Measurements from ENCODE around the gene ST8SIA2.

DNA sequence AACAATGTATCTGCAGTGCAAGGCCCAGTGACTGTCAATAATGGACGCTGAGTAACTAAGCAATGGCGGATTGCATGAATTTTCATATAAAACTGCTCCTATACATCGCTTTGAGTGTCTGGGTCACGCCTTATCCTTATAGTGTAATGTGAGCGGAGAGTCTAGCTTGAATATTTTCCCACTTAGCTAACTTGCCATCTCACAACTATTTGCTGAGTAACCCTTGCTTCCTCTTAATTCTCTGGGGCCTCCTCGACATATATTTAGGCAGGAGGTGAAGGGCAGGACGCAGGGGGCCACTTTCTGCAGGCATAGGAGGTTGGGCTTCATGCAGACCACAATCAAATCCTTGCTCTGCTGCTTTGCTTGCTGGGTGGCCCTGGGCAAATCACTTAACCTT lies 24.0 kb downstream of the ST8SIA2 start:
- TF ChIP-seq, protein P1, sequence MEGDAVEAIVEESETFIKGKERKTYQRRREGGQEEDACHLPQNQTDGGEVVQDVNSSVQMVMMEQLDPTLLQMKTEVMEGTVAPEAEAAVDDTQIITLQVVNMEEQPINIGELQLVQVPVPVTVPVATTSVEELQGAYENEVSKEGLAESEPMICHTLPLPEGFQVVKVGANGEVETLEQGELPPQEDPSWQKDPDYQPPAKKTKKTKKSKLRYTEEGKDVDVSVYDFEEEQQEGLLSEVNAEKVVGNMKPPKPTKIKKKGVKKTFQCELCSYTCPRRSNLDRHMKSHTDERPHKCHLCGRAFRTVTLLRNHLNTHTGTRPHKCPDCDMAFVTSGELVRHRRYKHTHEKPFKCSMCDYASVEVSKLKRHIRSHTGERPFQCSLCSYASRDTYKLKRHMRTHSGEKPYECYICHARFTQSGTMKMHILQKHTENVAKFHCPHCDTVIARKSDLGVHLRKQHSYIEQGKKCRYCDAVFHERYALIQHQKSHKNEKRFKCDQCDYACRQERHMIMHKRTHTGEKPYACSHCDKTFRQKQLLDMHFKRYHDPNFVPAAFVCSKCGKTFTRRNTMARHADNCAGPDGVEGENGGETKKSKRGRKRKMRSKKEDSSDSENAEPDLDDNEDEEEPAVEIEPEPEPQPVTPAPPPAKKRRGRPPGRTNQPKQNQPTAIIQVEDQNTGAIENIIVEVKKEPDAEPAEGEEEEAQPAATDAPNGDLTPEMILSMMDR (IDR thresholded peaks at IDR 0.05; ENCODE audit: poor library complexity, severe bottlenecking) = no peak
- TF ChIP-seq EP300 (conservative IDR thresholded peaks at IDR 0.05; ENCODE audit: poor library complexity, severe bottlenecking) (no peak), EZH2 (IDR thresholded peaks at IDR 0.05; ENCODE audit: borderline replicate concordance, insufficient read depth, low read length, poor library complexity, severe bottlenecking) (no peak), MXI1 (conservative IDR thresholded peaks at IDR 0.05; ENCODE audit: poor library complexity, severe bottlenecking) (no peak), RAD21 (conservative IDR thresholded peaks at IDR 0.05) (no peak), TAF1 (IDR thresholded peaks at IDR 0.05; ENCODE audit: low read depth) (no peak)
- TF ChIP-seq, protein P2, sequence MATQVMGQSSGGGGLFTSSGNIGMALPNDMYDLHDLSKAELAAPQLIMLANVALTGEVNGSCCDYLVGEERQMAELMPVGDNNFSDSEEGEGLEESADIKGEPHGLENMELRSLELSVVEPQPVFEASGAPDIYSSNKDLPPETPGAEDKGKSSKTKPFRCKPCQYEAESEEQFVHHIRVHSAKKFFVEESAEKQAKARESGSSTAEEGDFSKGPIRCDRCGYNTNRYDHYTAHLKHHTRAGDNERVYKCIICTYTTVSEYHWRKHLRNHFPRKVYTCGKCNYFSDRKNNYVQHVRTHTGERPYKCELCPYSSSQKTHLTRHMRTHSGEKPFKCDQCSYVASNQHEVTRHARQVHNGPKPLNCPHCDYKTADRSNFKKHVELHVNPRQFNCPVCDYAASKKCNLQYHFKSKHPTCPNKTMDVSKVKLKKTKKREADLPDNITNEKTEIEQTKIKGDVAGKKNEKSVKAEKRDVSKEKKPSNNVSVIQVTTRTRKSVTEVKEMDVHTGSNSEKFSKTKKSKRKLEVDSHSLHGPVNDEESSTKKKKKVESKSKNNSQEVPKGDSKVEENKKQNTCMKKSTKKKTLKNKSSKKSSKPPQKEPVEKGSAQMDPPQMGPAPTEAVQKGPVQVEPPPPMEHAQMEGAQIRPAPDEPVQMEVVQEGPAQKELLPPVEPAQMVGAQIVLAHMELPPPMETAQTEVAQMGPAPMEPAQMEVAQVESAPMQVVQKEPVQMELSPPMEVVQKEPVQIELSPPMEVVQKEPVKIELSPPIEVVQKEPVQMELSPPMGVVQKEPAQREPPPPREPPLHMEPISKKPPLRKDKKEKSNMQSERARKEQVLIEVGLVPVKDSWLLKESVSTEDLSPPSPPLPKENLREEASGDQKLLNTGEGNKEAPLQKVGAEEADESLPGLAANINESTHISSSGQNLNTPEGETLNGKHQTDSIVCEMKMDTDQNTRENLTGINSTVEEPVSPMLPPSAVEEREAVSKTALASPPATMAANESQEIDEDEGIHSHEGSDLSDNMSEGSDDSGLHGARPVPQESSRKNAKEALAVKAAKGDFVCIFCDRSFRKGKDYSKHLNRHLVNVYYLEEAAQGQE (IDR thresholded peaks at IDR 0.05; ENCODE audit: borderline replicate concordance) = no peak

All from neural cell (in vitro differentiated cells).